Lower leg skin (tissue), 4 donors: ENCODE measurements around the gene ANKRD49. TPM values are rescaled to one million over a fixed set of nuclear protein-coding genes. Genes with fewer than 3 reads are reported as not detected.

ENCODE experiments used
- DNase-seq, 2 donors: peaks; one replicate each; pipeline ENCODE4 v3.0.0-alpha.2; 2019; ENCODE audit warnings: low spot score in 2 of 2
- H3K4me3 ChIP-seq: fragments of 200-600 bp; sonication (generic); 2 replicates; pipeline ENCODE4 v1.5.1; 2017; ENCODE audit warnings: mild to moderate bottlenecking, low read depth; ENCODE audit not compliant: poor library complexity, severe bottlenecking
- CTCF ChIP-seq, 3 donors: fragments of 450-650 bp; IDR thresholded peaks; one replicate each; pipeline ENCODE4 v1.5.1; 2016; ENCODE audit warnings: antibody characterized with exemption in 3 of 3, mild to moderate bottlenecking in 3 of 3, moderate library complexity in 2 of 3
- POLR2A ChIP-seq, 2 donors: fragments of 450-650 bp; IDR thresholded peaks; one replicate each; pipeline ENCODE4 v1.6.1; 2016 to 2017; ENCODE audit warnings: antibody characterized with exemption in 2 of 2, mild to moderate bottlenecking in 1 of 2, moderate library complexity in 1 of 2
- WGBS, 2 donors: methylation state at CpG; one replicate each; pipeline ENCODE4 v1.1.5; 2018; 5-methylcytosine and 5-hydroxymethylcytosine counted together
- intact Hi-C: fragments of 100-400 bp; cut with DNase I; formaldehyde crosslinking; loops from one replicate; pipeline ENCODE4 v1.15.0; 2023; ENCODE audit warnings: low total_unique reads
- total RNA-seq, 4 donors: library from RNA; depleted of rRNA; stranded (reverse); fragments of >200 nt; gene quantifications; one replicate each; pipeline ENCODE4 v1.1.0, GENCODE V29; 2016

ANKRD49 gene
- total RNA-seq, 4 donors from 2014 or later = 7.1 to 19.6 (median 15.4) TPM

- H3K4me3 ChIP-seq = no peak overlapping the region
- DNase-seq = no peak
- intact Hi-C loops = no loop called here
- TF ChIP-seq CTCF (IDR thresholded peaks at IDR 0.05) (no peak), POLR2A (IDR thresholded peaks at IDR 0.05) (no peak)
Observed at GRCh38 chr11:94528551-94528950, 34.8 kb downstream of the ANKRD49 start.

GRCh38 chr11:94532211-94532610, 38.4 kb downstream of the ANKRD49 start:
- TF ChIP-seq POLR2A (IDR thresholded peaks at IDR 0.05) (no peak), CTCF (IDR thresholded peaks at IDR 0.05) (no peak)
- 88 to 94% methylated on average over 3 of the region's 3 CpGs for WGBS, 2 donors
- intact Hi-C loops = no loop called here
- DNase-seq = no peak
- no peak overlapping the region for H3K4me3 ChIP-seq

- H3K4me3 ChIP-seq = no peak overlapping the region
- WGBS, 2 donors = 72 to 82% methylated on average over 1 of the region's 1 CpG
- no peak for DNase-seq
- TF ChIP-seq POLR2A (IDR thresholded peaks at IDR 0.05) (no peak), CTCF (IDR thresholded peaks at IDR 0.05) (no peak)
- intact Hi-C loops = no loop called here
Observed at GRCh38 chr11:94533206-94533605, 39.4 kb downstream of the ANKRD49 start.

- TF ChIP-seq CTCF (IDR thresholded peaks at IDR 0.05) (no peak), POLR2A (IDR thresholded peaks at IDR 0.05) (no peak)
- intact Hi-C loops = no loop called here
- H3K4me3 ChIP-seq = no peak overlapping the region
- WGBS, 2 donors = 60 to 72% methylated on average over 6 of the region's 6 CpGs
- no peak for DNase-seq
Observed at GRCh38 chr11:94533696-94534630, 40.2 kb downstream of the ANKRD49 start.

- H3K4me3 ChIP-seq = no peak overlapping the region
- no peak for DNase-seq
- TF ChIP-seq POLR2A (IDR thresholded peaks at IDR 0.05) (no peak), CTCF (IDR thresholded peaks at IDR 0.05) (no peak)
- intact Hi-C loops = no loop called here
Observed at GRCh38 chr11:94536386-94536785, 42.6 kb downstream of the ANKRD49 start.
